ENCODE results near the gene DCDC1.
A peak's percentile ranks its signal among the peaks of the same experiment; 100 is the strongest.

Gene DCDC1

DNA sequence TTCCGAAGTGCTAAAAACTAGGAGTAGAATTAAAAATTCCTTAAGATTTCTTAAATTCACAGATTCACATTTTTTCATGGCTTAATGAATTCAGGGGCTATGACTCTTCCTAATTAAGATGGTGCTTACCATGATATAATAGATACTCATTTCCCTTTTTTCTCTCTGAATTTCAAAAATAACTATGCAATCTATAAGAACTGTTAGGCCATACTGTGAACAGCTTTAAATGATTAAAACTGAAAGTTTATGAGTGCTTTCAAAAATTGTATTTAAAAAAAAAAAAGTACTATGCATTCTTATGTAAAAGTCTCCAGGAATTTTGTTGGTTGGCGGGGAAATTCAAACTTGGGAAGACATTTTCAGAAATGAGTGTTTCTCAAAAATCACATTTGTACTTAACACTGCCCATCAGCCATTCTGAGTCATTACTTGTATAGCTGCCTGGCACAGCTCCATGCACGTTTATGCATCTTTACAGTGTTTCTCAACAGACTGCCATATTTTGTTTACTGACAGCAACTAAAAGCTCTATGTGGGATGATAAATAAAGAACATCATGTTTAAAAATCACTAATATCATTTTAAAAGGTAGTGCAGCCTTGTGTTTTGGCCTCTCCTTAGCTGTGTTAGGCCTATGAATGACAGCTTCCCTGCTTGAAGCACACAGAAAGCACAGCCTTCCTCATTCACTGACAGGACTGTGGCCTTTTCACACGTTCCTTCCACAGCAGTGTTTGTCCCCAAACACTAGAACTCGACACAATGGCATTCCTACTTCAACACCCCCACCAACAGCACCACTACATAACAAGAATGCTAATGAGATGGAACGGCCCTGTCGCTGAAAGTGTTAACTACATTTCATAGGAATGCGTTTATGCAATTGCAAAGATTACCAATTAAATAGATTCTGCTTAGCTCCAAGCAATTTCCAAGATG lies 131.4 kb downstream of the DCDC1 start:
- TF ChIP-seq, protein P1, sequence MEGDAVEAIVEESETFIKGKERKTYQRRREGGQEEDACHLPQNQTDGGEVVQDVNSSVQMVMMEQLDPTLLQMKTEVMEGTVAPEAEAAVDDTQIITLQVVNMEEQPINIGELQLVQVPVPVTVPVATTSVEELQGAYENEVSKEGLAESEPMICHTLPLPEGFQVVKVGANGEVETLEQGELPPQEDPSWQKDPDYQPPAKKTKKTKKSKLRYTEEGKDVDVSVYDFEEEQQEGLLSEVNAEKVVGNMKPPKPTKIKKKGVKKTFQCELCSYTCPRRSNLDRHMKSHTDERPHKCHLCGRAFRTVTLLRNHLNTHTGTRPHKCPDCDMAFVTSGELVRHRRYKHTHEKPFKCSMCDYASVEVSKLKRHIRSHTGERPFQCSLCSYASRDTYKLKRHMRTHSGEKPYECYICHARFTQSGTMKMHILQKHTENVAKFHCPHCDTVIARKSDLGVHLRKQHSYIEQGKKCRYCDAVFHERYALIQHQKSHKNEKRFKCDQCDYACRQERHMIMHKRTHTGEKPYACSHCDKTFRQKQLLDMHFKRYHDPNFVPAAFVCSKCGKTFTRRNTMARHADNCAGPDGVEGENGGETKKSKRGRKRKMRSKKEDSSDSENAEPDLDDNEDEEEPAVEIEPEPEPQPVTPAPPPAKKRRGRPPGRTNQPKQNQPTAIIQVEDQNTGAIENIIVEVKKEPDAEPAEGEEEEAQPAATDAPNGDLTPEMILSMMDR (conservative IDR thresholded peaks at IDR 0.05; ENCODE audit: low read length) = no peak
- peak; percentile 9 for DNase-seq (ENCODE audit: low read depth)
- H3K4me3 ChIP-seq (ENCODE audit: low read length) = no peak overlapping the region

DNA sequence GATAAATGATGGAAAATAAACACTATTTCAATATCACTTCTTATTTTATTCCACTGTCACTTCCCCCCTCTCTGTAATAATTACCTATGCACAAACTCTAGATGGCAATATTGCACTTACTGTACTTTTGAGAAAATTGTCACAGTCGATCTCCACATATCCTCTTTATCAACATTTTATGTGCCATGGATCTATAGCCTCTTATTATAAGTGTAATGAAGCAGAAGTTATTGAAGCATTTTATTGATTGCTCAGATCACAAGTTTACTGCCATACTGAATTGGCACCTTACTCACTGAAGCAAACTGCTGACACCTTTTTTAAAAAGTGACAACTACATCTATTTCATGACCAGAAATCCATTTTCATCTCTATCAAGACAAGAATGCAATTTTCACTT lies 133.4 kb downstream of the DCDC1 start:
- no peak for DNase-seq (ENCODE audit: low read depth)
- H3K4me3 ChIP-seq (ENCODE audit: low read length) = no peak overlapping the region
- TF ChIP-seq, protein P1 (conservative IDR thresholded peaks at IDR 0.05; ENCODE audit: low read length) = peak; percentile 46

DNA sequence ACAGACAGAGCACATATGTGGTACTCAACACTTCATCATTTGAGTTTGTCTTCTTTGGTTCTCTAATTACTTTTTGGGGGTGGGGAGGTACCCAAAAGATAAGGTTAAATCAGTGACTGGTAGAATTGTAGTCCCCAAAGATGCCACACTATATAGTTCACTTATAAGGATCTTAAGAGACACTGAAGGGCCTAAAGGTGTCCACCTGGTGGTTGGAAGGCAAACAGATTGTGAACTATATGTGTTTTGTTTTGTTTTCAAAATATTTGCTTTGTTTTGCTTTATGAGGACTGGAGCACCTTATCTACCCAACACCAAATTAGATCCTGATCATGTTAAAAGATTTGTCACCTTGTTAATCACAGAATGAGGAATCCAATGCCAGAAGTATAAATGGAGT lies 136.1 kb downstream of the DCDC1 start:
- TF ChIP-seq, protein P1 (conservative IDR thresholded peaks at IDR 0.05; ENCODE audit: low read length) = peak; percentile 19
- DNase-seq (ENCODE audit: low read depth) = no peak
- H3K4me3 ChIP-seq (ENCODE audit: low read length) = no peak overlapping the region

DNA sequence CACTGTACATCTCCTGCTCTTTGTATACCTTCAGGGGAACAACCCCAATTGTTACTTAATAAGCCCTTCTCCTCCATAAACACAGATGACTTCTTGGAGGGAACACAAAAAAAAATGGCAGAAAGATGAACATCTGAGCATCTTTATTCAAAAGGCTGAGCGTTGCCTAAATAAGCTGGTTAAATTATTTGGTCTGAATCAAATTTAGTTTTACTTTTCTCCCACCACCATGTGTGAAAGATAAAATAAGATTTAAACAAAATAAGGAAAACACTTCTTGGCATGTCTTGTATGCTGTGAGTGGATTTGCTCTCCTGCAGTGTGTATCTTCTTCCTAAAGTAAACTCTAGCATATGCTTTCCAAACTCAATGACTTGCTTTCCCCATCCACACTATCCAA lies 137.9 kb downstream of the DCDC1 start:
- DNase-seq (ENCODE audit: low read depth) = no peak
- TF ChIP-seq, protein P1 (conservative IDR thresholded peaks at IDR 0.05; ENCODE audit: low read length) = no peak
- no peak overlapping the region for H3K4me3 ChIP-seq (ENCODE audit: low read length)

DNA sequence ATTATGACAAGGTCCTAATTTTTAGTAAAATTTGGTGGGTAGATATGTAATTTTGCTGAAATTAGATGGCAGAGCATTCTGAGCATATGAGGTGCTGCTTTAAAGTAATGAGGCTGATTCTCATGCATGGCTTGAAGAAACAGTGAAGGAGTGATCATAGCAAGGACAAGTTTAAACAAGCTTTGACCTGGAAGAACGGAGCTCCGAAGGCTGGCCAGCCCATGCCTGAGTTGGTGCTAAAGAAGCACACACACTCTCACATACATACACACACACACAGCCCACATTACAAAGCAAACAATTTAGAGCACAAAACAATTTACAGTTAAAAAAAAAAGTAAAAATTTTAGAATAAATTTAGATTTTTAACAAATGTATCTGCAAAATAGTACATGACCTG lies 150.7 kb downstream of the DCDC1 start:
- no peak overlapping the region for H3K4me3 ChIP-seq (ENCODE audit: low read length)
- TF ChIP-seq, protein P1 (conservative IDR thresholded peaks at IDR 0.05; ENCODE audit: low read length) = no peak
- no peak for DNase-seq (ENCODE audit: low read depth)

DNA sequence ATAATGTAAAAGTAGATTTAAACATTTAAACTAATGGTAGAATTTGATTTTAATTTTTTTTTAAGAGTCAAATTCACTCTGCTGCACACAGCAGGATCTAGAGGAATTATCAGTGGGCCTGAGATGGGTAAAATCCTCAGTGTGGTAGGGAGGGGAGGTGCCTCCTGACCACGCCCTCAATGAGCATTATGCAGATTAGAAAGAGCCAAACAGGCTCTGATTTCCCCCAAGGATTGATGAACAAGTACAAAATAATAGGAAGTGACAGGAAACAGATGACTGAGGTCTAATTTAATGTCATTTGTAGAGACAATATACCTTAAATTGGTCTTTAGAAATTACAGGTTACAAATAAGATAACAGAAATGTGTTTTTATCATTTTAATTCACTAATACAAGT lies 155.2 kb downstream of the DCDC1 start:
- TF ChIP-seq, protein P1 (conservative IDR thresholded peaks at IDR 0.05; ENCODE audit: low read length) = no peak
- DNase-seq (ENCODE audit: low read depth) = no peak

DNA sequence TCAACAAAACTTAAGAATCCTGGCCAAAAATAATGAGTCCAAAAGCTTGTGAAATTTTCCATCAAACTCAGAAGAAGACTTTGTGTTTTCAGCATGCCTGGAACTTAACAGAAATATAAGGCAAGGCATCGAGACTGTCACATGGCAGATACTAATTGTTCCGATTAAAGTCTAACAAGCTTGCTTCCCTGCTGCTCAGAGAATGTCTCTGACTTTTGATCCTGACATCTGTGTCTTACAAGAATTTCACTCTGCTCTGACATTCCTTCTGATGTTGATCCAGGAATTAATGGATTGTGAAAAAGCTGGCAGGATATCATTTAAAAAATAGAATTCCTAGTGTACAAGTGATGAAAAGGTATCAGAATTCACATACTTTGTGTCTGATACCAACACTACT lies 170.2 kb downstream of the DCDC1 start:
- DNase-seq (ENCODE audit: low read depth) = no peak
- H3K4me3 ChIP-seq (ENCODE audit: low read length) = no peak overlapping the region
- TF ChIP-seq, protein P1 (conservative IDR thresholded peaks at IDR 0.05; ENCODE audit: low read length) = no peak

More for the DNA sequence above, 155.2 kb downstream of the DCDC1 start:
- H3K4me3 ChIP-seq (ENCODE audit: low read length) = no peak overlapping the region
